Central memory CD8-positive, alpha-beta T cell (primary cell): Measurements from ENCODE around the gene FADS1.

Source experiments
- ATAC-seq: fragments of 150-1000 bp; cut with Tn5 transposase; replicated peaks from 2 replicates; pipeline ENCODE4 v1.10.0; 2022; ENCODE audit warnings: mild to moderate bottlenecking, moderate FRiP score, moderate number of reproducible peaks; ENCODE audit not compliant: poor library complexity, severe bottlenecking; ENCODE audit errors: extremely low read depth
- DNase-seq, 2 donors: peaks; one replicate each; pipeline ENCODE4 v3.0.0; 2021; ENCODE audit warnings: low spot score in 2 of 2
- H3K27ac Mint-ChIP-seq: one replicate; pipeline ENCODE4 v1.8.0; 2022; ENCODE audit warnings: low read depth, mild to moderate bottlenecking, moderate library complexity, mixed read lengths
- H3K27me3 Mint-ChIP-seq: one replicate; pipeline ENCODE4 v1.8.0; 2022; ENCODE audit warnings: mixed read lengths
- H3K36me3 Mint-ChIP-seq: one replicate; pipeline ENCODE4 v1.8.0; 2022; ENCODE audit warnings: mild to moderate bottlenecking, moderate library complexity, mixed read lengths; ENCODE audit not compliant: insufficient read depth
- H3K4me1 Mint-ChIP-seq: one replicate; pipeline ENCODE4 v1.8.0; 2022; ENCODE audit warnings: mixed read lengths
- H3K4me3 Mint-ChIP-seq: one replicate; pipeline ENCODE4 v1.8.0; 2022; ENCODE audit warnings: mild to moderate bottlenecking, moderate library complexity, mixed read lengths
- H3K9me3 Mint-ChIP-seq: one replicate; pipeline ENCODE4 v1.8.0; 2022; ENCODE audit warnings: mixed read lengths

FADS1 gene

DNA sequence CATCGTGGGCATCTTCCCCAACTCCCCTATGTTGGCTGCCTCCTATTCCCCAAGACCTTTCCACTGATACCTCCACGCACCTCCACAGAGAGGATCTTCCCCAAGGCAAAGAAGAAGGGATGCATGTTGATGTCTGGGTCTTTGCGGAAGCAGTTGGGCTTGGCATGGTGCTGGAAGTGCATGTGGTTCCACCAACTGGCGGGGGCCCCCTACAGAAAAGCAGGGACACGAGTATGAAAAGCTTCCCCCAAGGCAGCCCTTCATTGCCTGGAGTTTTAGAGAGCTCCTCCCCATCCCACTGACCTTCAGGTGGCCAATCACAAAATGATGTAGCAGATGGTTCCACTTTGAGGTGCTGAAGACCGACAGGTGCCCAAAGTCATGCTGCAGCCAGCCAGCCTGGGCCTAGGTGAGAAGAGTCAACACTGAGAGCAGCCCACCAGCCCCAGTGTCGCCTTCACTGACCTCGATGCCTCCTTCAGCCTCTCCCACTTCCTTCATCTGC, 6.1 kb downstream of the FADS1 start:
- ATAC-seq, result no peak

DNA sequence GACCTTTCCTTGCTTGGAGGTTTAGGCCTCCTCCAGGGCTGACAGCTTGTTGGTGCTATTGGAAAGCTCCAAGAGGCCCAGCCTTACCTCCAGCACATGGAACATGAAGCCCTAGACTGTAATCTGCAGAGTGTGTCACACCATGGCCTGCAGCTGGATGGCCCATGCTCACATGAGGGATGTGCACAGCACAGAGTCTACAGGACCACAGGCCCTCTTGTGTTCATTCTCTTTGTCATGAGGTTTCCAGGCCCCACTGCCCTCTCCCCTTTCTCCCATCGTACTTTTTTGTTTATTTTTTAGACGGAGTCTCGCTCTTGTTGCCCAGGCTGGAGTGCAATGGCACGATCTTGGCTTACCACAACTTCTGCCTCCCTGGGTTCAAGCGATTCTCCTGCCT, 10.0 kb downstream of the FADS1 start:
- Mint-ChIP-seq H3K36me3 (peaks cover 6% of the 10 kb centered on the region), H3K27ac (no peak overlapping the region), H3K27me3 (no peaks in the 10 kb centered on the region)

More for the DNA sequence above, 6.1 kb downstream of the FADS1 start:
- Mint-ChIP-seq H3K4me3 (no peak overlapping the region), H3K9me3 (no peaks in the 10 kb centered on the region), H3K27ac (no peak overlapping the region), H3K4me1 (peaks cover 15% of the 10 kb centered on the region), H3K27me3 (peaks cover 3% of the 10 kb centered on the region), H3K36me3 (peaks cover 11% of the 10 kb centered on the region)
- no peak for DNase-seq

DNA sequence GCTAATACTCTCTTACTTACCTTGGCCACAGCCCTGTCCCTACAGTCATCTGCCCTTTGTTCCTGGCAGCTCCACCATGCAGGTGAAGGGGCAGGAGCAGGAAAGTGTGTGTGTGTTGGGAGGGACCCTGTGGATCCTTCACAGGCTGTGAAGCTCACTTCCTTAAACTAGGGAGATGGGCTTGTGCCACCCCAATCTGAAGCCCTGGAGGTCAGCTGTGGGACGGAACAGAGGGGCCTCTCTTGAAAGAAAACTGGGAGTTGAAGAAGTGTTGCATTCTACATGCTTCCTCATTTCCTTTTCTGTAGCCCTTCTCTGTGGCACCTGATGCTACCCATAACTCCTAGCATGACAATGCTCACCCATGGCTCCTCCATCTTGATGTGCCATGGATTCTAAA, 11.7 kb downstream of the FADS1 start:
- no peaks in the 10 kb centered on the region for H3K4me1 Mint-ChIP-seq
- no peak for DNase-seq
- no peaks in the 10 kb centered on the region for H3K27me3 Mint-ChIP-seq
- peaks cover 4% of the 10 kb centered on the region for H3K36me3 Mint-ChIP-seq
- no peak for ATAC-seq
- H3K9me3 Mint-ChIP-seq, result no peaks in the 10 kb centered on the region
- H3K4me3 Mint-ChIP-seq, result no peak overlapping the region
- H3K27ac Mint-ChIP-seq, result no peak overlapping the region

More for the DNA sequence above, 10.0 kb downstream of the FADS1 start:
- H3K4me1 Mint-ChIP-seq, result no peaks in the 10 kb centered on the region
- no peak overlapping the region for H3K4me3 Mint-ChIP-seq
- no peak for ATAC-seq
- no peak for DNase-seq
- no peaks in the 10 kb centered on the region for H3K9me3 Mint-ChIP-seq

DNA sequence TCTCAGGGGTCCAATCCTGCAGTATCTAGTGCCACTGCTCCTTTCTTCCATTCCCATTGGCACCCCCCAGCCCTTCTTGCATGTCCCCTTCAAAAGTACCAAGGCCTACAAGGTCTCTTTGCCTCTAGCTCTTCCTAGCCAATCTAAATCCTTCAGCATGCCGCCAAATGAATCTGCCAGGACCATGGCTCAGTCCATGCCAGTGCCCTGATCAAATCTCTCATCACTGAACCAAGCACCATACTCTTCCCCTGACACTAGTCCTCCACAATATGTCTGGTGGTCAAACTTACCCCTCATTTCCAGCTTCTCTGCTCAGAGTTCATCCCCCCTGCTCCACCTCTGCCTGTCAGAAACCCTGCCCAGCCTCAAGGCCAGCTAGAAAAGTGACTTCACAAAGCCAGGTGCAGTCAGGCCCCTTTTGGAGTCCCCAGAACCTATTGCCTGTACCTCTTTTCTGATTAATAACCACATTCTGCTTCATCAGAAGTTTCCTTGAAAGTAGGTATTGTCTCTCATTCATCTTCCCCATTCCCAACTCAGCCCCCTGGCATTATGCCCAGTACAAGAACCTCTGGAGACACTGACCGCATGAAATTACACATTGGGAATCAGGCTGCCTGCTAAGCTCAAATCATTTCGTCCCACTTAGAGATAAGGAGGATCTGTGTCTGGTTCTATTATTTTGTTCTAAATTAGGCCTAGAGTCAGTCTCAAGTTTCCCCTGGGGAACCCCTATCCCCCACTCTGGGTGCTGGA, 12.7 kb downstream of the FADS1 start:
- Mint-ChIP-seq H3K4me1 (no peaks in the 10 kb centered on the region), H3K27me3 (no peaks in the 10 kb centered on the region), H3K36me3 (peaks cover 2% of the 10 kb centered on the region), H3K9me3 (no peaks in the 10 kb centered on the region), H3K4me3 (no peak overlapping the region), H3K27ac (peak overlapping the region; percentile 42)
- DNase-seq (no peak), ATAC-seq (no peak)

DNA sequence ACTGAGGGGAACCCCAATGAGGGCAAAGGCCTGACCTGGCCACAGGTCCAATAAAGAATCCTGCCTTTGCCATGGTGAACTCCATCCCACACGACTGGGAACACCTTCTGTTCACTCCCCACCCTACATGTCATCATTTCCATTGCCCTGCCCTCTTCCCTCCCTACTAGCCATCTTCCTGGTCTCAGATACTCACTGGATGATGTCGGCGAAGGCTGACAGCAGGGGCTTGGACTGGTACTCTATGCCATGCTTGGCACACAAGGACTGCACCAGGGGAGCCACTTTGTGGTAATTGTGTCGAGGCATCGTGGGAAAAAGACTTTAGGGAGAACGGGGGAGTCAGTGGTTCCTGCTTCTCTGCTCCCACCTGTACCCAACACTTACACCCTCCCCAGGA, 14.2 kb downstream of the FADS1 start:
- Mint-ChIP-seq H3K9me3 (no peaks in the 10 kb centered on the region), H3K36me3 (peaks cover 2% of the 10 kb centered on the region), H3K27me3 (no peaks in the 10 kb centered on the region), H3K27ac (no peak overlapping the region), H3K4me1 (no peaks in the 10 kb centered on the region), H3K4me3 (no peak overlapping the region)
- ATAC-seq (no peak), DNase-seq (no peak)

DNA sequence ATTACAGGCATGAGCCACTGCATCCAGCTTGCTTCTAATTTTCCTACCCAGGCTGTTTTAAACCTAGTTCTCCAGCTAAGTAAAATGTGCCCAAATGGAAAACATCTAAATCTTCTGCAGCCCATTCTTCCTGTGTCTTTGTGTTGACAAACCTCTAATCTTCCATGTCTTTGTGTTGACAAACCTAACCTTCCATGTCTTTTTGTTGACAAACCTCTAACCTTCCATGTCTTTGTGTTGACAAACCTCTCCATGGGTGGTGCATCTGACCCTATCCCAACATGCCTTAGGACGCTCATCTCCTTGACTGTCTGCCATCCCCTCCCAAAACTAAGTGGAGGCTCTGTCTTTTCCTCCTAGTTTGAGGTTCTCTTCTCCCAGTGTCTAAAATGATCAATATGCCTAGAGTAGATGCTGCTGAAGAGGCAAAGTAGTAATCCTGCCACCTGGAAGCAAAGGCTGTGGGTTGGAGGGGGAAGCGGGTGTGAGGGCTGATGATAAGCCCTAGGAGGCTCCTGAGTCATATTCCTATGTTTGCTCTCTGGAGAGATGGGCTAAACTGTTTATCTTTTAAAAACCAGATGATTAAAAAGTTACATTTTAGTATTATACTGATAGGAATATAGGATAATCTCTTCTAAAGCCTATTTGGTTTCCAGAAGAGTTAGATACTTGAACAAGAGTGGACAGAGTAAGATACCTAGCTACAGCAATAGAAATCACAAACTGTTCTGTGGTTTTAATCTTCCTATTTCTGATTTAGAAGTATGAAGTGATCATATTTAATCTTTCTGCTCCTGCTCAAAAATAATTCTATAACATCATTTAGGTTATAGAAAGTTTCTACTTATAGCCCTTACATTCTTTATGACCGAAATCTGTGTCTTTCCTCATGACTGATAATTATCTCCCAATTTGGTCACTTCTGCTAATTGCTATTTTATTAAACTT, 16.2 kb downstream of the FADS1 start:
- Mint-ChIP-seq H3K9me3 (no peaks in the 10 kb centered on the region), H3K4me1 (peaks cover 6% of the 10 kb centered on the region), H3K27me3 (no peaks in the 10 kb centered on the region), H3K36me3 (peaks cover 3% of the 10 kb centered on the region), H3K27ac (peak overlapping the region; percentile 30), H3K4me3 (no peak overlapping the region)
- DNase-seq, result no peak
- ATAC-seq, result no peak

DNA sequence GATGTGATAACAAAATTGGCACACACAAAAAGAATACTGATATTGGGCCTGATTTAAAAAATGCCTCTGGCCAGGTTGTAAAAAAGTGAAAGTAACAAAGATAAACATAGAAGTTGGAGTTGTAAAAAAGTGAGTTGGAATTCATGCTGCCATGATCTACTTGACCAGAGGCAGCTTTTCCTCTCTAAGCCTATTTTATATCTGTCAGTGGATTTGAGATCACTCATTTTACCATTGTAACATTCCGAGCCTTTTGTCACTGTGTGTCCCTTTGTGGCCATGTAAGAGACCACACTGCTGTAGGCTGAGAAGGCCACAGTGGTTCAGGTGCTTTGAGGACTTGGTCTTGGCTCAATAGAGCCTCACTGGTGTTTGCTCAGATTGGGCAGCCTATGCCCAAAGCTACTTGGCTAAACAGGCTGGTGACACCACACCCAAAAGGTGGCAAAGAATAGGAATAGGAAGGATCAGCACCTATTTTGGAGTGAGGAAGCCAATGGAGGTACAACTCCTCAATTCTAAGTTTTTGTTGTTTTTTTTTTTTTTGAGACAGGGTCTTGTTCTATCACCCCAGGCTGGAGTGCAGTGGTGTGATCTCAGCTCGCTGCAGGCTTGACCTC, 17.0 kb downstream of the FADS1 start:
- H3K9me3 Mint-ChIP-seq, result no peaks in the 10 kb centered on the region
- peaks cover 6% of the 10 kb centered on the region for H3K4me1 Mint-ChIP-seq
- H3K27ac Mint-ChIP-seq, result no peak overlapping the region
- ATAC-seq (no peak), DNase-seq (no peak)
- H3K36me3 Mint-ChIP-seq, result peaks cover 3% of the 10 kb centered on the region
- no peak overlapping the region for H3K4me3 Mint-ChIP-seq
- H3K27me3 Mint-ChIP-seq, result no peaks in the 10 kb centered on the region

DNA sequence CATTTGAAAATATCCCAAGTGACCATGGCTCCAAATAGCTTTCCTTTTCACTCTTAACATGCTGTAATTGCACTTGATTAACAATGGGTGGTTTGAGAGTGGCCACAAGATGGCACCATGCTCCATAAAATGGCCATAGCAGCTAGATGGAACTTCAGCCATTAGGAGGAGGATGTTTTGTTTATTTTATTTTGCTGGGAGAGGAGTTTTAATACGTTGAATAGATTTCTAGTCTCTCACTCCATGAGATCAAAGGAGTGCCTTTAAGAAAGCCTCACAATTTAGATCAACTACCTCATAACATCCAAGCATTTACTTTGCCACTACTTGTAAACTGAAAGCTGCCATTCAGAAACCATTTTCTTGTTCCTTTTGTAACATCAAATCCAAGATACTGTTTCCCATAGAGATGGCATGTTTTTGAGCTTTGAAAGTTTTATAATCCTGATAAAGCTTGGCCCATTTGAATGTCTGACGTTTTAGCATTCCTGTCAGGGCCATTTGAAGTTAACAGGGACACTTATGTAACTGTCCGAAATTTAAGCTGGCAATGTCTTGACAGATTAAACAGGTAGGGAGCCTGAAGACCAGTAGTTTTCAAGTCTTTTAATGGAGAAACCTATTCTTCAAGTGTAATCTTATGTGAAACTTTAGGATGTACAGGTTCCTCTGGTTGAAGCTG, 19.4 kb downstream of the FADS1 start:
- DNase-seq (peak; percentile 57 to 61), ATAC-seq (no peak)
- Mint-ChIP-seq H3K36me3 (peaks cover 4% of the 10 kb centered on the region), H3K4me3 (no peak overlapping the region), H3K27ac (peak overlapping the region; percentile 51), H3K9me3 (no peaks in the 10 kb centered on the region), H3K4me1 (peaks cover 8% of the 10 kb centered on the region), H3K27me3 (no peaks in the 10 kb centered on the region)

DNA sequence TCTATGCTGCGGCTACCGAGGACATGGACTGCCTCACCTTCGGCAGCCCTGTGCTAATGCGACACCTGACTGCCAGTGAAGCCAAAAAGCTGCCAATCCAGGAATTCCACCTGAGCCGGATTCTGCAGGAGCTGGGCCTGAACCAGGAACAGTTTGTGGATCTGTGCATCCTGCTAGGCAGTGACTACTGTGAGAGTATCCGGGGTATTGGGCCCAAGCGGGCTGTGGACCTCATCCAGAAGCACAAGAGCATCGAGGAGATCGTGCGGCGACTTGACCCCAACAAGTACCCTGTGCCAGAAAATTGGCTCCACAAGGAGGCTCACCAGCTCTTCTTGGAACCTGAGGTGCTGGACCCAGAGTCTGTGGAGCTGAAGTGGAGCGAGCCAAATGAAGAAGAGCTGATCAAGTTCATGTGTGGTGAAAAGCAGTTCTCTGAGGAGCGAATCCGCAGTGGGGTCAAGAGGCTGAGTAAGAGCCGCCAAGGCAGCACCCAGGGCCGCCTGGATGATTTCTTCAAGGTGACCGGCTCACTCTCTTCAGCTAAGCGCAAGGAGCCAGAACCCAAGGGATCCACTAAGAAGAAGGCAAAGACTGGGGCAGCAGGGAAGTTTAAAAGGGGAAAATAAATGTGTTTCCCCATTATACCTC, 20.8 kb downstream of the FADS1 start:
- Mint-ChIP-seq H3K27ac (no peak overlapping the region), H3K4me3 (no peak overlapping the region), H3K36me3 (peaks cover 10% of the 10 kb centered on the region), H3K27me3 (no peaks in the 10 kb centered on the region), H3K4me1 (peaks cover 19% of the 10 kb centered on the region), H3K9me3 (no peaks in the 10 kb centered on the region)
- DNase-seq, result no peak
- no peak for ATAC-seq

DNA sequence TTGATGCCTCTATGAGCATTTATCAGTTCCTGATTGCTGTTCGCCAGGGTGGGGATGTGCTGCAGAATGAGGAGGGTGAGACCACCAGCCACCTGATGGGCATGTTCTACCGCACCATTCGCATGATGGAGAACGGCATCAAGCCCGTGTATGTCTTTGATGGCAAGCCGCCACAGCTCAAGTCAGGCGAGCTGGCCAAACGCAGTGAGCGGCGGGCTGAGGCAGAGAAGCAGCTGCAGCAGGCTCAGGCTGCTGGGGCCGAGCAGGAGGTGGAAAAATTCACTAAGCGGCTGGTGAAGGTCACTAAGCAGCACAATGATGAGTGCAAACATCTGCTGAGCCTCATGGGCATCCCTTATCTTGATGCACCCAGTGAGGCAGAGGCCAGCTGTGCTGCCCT, 21.3 kb downstream of the FADS1 start:
- no peak overlapping the region for H3K4me3 Mint-ChIP-seq
- peaks cover 10% of the 10 kb centered on the region for H3K36me3 Mint-ChIP-seq
- H3K4me1 Mint-ChIP-seq, result peaks cover 19% of the 10 kb centered on the region
- no peak for DNase-seq
- no peaks in the 10 kb centered on the region for H3K27me3 Mint-ChIP-seq
- no peak overlapping the region for H3K27ac Mint-ChIP-seq
- H3K9me3 Mint-ChIP-seq, result no peaks in the 10 kb centered on the region
- ATAC-seq, result no peak

DNA sequence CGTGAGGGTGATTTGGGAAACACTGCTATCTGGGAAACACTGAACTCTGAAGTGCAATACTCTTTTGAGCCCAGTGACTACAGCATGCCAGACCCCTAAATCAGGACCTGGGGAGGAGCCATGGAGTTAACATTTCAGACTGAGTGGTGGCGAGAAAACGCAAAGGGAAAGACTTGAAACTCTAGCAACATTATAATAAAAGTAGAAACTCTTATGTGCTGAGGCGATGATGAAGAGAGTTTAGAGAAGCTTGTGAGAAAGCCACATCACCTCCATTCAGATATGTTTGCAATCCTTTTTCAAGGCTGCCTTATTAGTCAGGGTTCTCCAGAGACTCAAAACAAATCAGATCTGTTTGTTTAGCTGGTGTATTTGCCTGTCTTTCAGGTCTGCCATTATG, 22.2 kb downstream of the FADS1 start:
- H3K4me1 Mint-ChIP-seq, result peaks cover 27% of the 10 kb centered on the region
- no peak overlapping the region for H3K4me3 Mint-ChIP-seq
- H3K27ac Mint-ChIP-seq, result no peak overlapping the region
- DNase-seq, result no peak
- H3K9me3 Mint-ChIP-seq, result no peaks in the 10 kb centered on the region
- no peaks in the 10 kb centered on the region for H3K27me3 Mint-ChIP-seq
- no peak for ATAC-seq
- peaks cover 10% of the 10 kb centered on the region for H3K36me3 Mint-ChIP-seq

DNA sequence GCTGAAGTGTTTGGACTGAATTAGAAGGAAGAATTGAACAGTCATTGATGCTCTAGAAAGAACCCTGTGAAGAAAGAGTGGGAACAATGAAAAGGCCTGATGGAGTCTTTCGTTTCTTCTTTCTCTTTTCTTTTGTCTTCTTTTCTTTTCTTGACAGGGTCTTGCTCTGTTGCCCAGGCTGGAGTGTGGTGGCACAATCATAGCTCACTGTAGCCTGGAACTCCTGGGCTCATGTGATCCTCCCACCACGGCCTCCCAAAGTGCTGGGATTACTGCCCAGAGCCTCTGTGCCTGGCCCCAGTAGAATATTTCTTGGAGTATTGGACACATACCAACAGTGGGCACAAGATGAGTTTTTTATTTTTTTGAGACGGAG, 23.0 kb downstream of the FADS1 start:
- peak overlapping the region; percentile 89 for H3K4me3 Mint-ChIP-seq
- H3K27me3 Mint-ChIP-seq, result no peaks in the 10 kb centered on the region
- ATAC-seq (no peak), DNase-seq (no peak)
- peaks cover 11% of the 10 kb centered on the region for H3K36me3 Mint-ChIP-seq
- no peak overlapping the region for H3K27ac Mint-ChIP-seq
- H3K9me3 Mint-ChIP-seq, result no peaks in the 10 kb centered on the region
- H3K4me1 Mint-ChIP-seq, result peaks cover 32% of the 10 kb centered on the region
